ENCODE measurements around the gene MAD1L1.
"Not testable (repeated sequence)": the region's sequence is repeated elsewhere in the genome, so short reads cannot be mapped to it uniquely, and the experiment has no call there.

MAD1L1 gene

GRCh38 chr7:1865571-1866255 lies 367.0 kb downstream of the MAD1L1 start:
- no peak for FAIRE-seq

DNA sequence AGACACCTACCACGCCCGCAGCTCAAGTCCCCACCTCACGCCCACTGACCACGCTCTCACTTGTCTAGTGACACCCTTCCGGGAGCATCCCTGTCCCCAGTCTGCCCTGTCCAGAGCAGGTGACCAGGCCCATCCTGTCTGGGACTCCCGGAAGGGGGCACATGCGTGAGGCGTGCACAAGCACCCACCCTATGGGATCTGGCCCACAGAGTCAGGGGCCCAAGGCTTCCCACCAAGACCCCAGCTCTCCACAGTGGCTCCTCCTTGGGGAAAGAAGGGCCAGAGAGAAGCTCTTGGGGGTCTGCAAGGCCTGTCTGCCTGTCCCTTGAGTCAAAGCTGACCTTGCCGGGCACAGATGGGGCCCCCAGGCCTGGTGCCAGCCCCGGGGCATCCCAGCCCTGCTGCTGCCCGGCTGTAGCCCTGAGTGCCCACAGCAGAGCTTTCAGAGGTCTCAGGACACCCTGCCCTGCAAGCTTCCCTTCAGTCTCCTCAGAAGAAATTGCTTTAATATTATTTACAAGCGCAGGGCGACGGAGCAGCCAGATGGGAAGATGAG lies 367.7 kb downstream of the MAD1L1 start:
- FAIRE-seq = no peak

DNA sequence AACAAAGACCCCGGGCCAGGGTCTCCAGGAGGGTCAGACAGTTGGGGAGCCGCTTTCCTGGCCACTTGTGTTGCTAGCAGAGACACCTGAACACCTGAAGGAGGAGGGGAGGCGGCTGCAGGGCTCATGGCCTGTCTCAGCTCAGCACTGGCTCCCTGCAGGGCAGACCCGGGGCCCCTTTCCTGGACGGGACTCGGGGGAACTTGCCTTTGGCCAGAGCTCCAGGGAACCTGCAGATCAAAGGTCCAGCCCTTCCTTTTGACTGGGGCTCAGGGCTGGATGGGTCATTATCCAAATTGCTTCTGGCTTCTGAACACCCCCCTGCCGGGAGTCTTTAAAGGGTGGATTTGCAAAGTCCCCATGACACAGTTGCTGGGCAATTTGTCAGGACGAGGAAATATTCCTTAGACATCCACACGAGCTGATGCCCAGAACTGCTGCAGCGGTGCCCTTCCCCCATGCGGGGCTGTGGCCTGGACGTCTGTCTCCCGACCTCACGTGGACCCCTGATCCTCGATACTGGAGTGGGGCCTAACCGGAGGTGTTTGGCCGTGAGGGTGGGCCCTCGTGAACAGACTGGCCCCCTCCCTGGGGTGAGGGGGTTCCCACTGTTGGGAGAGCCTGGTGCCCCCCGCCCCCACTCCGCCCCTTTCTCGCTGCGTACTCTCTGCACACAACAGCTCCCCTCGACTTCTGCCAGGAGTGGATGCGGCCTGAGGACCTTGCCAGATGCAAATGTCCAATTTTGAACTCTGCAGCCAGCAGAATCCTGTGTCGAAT lies 368.4 kb downstream of the MAD1L1 start:
- no peak for FAIRE-seq

DNA sequence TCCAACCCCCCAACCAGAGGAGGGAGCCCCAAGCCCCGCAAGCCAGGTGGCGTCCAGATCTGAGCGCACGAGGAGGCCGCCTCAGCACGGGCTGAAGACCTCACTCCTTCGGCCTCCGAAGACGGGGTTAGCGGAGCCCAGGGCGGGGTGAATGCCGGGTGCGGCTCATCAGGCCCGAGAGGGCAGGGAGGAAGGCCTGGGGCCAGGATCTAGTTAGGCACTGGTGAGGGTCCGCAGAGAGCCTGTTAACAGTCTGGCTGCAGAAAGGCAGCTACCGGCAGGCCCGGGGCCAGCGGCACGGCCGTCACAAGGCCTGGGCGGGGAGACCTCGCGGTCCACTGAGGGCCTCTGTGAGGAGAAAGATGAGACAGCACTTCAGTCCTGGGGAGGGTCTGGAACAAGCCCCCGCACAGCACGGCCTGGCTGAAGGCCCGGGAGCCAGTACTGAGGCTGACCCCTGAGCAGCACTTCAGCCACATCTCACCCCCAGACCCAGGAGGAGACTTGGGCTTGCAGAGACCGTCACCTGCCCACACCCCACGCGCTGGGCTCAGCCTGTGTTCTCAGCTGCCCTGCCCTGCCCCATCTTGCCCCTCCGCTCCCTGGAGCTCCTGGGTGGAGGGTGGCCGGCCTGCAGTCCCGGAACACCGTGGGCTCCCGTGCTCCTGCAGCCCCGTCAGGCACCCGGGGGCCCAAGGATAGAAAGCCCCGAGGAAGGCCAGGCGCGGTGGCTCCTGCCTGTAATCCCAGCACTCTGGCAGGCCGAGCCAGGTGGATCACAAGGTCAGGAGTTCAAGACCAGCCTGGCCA lies 369.4 kb downstream of the MAD1L1 start:
- FAIRE-seq = no peak

DNA sequence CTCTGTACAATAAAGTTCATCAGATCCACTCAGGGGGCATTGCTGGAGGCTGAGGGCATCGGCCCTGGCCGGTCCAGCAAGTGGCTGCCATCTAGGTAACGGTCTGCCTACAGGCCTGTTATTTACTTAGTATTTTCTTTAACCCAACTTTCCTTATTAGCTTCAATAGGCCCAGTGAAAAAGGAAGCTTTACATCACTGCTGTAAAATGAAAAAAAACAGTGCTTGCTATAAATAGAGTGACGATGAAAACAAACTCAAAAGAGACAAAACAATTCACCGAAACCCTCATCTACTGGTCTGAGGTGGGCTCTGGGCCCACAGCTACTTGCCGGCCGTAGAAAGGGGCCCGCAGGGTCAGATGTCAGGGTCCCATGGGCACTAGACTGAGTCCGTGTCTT lies 370.2 kb downstream of the MAD1L1 start:
- no peak for FAIRE-seq

- no peak for FAIRE-seq
Measured at GRCh38 chr7:1861799-1862458, 370.8 kb downstream of the MAD1L1 start.

DNA sequence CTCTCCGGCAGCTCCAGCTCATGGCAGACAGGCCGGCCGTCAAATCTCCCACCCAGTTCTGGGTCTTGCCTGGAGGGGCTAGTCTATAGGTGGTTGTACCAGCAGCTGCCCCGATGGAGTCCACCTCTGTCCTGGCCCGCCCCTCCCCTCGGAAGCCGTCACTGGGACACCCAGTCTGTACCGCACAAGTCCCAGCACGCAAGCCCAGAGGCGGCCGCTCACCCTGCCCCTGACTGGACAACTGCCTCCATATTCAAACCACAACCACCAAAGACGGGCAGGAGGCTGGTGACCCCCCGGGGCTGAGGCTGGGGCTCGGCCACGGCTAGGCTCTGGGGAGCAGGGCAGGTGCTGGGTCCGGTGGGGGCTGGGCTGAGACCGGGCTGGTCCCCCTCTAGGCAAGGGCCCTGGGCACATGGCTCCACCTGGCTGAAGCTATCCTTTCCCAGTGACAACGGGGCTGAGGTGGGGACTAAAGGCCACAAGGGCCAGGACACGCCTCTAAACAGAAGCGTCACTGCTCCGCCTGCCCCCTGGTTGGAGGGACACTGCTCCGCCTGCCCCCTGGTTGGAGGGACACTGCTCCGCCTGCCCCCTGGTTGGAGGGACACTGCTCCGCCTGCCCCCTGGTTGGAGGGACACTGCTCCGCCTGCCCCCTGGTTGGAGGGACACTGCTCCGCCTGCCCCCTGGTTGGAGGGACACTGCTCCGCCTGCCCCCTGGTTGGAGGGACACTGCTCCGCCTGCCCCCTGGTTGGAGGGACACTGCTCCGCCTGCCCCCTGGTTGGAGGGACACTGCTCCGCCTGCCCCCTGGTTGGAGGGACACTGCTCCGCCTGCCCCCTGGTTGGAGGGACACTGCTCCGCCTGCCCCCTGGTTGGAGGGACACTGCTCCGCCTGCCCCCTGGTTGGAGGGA lies 371.6 kb downstream of the MAD1L1 start:
- not testable (repeated sequence) for FAIRE-seq

DNA sequence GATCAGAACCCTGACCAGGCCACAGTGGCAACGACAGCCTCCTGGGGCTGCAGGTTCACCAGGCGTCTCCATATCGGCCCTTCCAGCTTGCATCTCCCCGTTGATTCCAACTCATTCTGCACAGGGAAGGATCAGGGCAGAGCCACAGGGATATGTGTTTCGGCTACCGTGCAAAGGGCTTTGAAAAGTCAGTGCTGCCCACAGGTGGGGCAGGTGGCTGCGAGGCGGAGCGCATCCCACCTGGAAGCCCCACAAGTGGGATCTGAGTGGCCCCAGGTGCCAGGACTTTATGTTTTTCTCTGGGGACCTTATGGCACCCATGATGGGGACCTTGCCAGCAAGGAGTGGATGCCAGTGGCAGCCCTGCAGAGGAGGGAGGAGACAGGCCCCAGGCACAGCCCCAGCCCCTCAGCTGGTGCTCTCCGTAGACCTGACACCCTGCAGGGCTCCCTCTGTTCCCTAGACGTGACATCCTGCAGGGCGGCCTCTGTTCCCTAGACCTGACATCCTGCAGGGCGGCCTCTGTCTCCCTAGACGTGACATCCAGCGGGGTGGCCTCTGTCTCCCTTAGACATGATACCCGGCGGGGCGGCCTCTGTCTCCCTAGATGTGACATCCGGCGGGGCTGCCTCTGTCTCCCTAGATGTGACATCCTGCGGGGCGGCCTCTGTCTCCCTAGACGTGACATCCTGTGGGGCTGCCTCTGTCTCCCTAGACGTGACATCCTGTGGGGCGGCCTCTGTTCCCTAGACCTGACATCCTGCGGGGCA lies 373.3 kb downstream of the MAD1L1 start:
- FAIRE-seq = no peak

- FAIRE-seq = no peak
Measured at GRCh38 chr7:1858435-1859265, 374.1 kb downstream of the MAD1L1 start.

- no peak for FAIRE-seq
Measured at GRCh38 chr7:1857487-1858421, 375.0 kb downstream of the MAD1L1 start.

- FAIRE-seq = no peak
Measured at GRCh38 chr7:1856888-1857441, 375.8 kb downstream of the MAD1L1 start.

GRCh38 chr7:1856161-1856887 lies 376.4 kb downstream of the MAD1L1 start:
- no peak for FAIRE-seq

DNA sequence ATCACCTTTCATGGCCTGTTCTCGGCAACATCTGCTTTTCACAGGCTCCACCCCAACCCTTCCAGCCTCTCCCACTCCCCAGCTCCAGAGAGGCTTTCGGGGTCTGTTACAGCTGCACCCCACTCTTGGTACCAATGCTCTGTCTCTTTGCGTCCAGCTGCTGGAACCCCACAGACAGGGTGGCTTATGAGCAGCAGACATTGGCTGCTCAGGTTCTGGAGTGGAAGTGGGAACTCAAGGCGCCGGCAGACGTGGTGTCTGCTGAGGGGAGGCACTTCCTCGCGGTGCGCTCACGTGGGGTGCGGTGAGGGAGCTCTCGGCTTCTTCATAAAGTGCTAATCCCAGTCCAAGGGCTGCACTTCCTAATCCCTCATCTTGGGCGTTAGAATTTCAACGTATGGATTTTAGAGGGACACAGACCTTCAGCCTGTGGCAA lies 377.0 kb downstream of the MAD1L1 start:
- FAIRE-seq = no peak

- FAIRE-seq = no peak
Measured at GRCh38 chr7:1854866-1855724, 377.6 kb downstream of the MAD1L1 start.

DNA sequence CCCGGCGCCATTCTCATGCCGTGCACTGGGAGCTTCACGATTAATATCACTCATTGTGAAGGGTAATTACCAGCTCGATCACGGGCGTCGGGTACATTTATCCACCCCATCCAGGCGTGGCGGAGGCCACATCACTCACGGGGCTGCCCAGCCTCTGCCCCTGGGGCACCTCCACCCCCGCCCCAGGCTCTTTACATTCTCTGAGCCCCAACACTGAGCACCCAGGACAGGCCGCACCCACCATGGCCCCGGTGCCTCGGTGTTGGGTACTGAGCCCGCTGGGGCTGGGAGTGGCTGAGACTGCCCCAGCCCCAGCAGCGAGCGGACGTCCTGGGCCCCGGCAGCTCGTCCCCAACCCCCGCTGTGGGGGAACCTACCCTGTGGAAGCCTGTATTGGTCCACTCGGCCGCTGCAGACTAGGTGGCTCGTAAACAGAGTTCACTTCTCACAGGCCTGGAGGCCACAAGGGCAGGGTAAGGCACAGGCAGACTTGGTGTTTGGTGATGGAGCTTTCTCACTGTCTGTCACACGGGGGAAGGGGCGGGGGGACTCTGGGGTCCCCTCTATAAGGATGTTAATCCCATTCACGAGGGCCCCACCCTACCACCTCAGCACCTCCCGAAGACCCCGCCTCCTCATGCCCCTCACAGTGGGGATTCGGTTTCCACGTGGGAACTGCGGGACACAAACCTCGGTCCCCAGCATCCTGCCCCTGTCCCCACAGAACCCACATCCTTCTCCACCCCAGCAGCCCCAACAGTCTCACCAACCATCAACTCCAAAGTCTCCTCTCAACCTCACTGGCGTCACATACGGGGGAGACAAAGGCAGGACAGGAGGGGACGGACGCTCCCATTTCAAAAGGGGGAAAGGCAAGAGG lies 378.5 kb downstream of the MAD1L1 start:
- no peak for FAIRE-seq
